Calu3 (cell line): ENCODE data around the gene CDS1. TPM values are rescaled to one million over a fixed set of nuclear protein-coding genes. Genes with fewer than 3 reads are reported as not detected.

ENCODE experiments used
- BruUV-seq: library from RNA; stranded (reverse); fragments of 400-500 nt; replicated peaks from 2 replicates; lab custom pipeline; 2021; lab: Mats Ljungman, UMichigan
- CTCF ChIA-PET: fragments of 300-600 bp; sonication (Branson Sonifier 250); formaldehyde crosslinking; loops from one replicate; lab custom pipeline; 2022; ENCODE audit warnings: antibody characterized with exemption; lab: Charles Lee
- DNase-seq: peaks from one replicate; pipeline ENCODE4 v3.0.0; 2022
- H3K27ac Mint-ChIP-seq: one replicate; pipeline ENCODE4 v1.8.0; 2022; ENCODE audit warnings: mixed read lengths; ENCODE audit not compliant: unreplicated experiment
- H3K27me3 Mint-ChIP-seq: one replicate; pipeline ENCODE4 v1.8.0; 2022; ENCODE audit warnings: mixed read lengths; ENCODE audit not compliant: unreplicated experiment
- H3K36me3 Mint-ChIP-seq: one replicate; pipeline ENCODE4 v1.8.0; 2022; ENCODE audit warnings: mild to moderate bottlenecking, moderate library complexity, mixed read lengths; ENCODE audit not compliant: insufficient read depth, unreplicated experiment
- H3K4me1 Mint-ChIP-seq: one replicate; pipeline ENCODE4 v1.8.0; 2022; ENCODE audit warnings: mild to moderate bottlenecking, low read depth, mixed read lengths; ENCODE audit not compliant: unreplicated experiment
- H3K4me3 Mint-ChIP-seq: one replicate; pipeline ENCODE4 v1.8.0; 2022; ENCODE audit warnings: mild to moderate bottlenecking, low read depth, moderate library complexity, mixed read lengths; ENCODE audit not compliant: unreplicated experiment
- H3K9me3 Mint-ChIP-seq: one replicate; pipeline ENCODE4 v1.8.0; 2022; ENCODE audit warnings: low read depth, mixed read lengths; ENCODE audit not compliant: unreplicated experiment
- CTCF ChIP-seq: fragments of 200-600 bp; IDR thresholded peaks from one replicate; pipeline ENCODE4 v1.8.0; 2022; ENCODE audit warnings: antibody characterized with exemption; ENCODE audit not compliant: unreplicated experiment
- intact Hi-C: fragments of 100-400 bp; cut with micrococcal nuclease; formaldehyde crosslinking; loops from one replicate; pipeline ENCODE4 v1.10.0; 2022; ENCODE audit not compliant: unreplicated experiment
- total RNA-seq: library from RNA; stranded (reverse); gene quantifications from 2 replicates; pipeline ENCODE4 v1.2.3, GENCODE V29; 2022

The CDS1 gene
- total RNA-seq, 1 experiment from 2014 or later: 22.4 TPM

- DNase-seq: no peak
- Mint-ChIP-seq H3K4me3 (no peak overlapping the region), H3K4me1 (peaks cover 10% of the 10 kb centered on the region), H3K27ac (no peak overlapping the region), H3K36me3 (peaks cover 25% of the 10 kb centered on the region), H3K27me3 (no peaks in the 10 kb centered on the region), H3K9me3 (no peaks in the 10 kb centered on the region)
- CTCF ChIA-PET: interaction anchor here (0.9 to 1.2 kb wide), 2 partner anchors 16 to 112 kb away, joined by 3 to 4 read pairs; no protein-coding TSS in a partner anchor
- no TSS peak for BruUV-seq
- intact Hi-C loops: loop anchor here (2.0 to 10.0 kb wide), 2 partner anchors 115 to 391 kb away; no protein-coding TSS in a partner anchor
- TF ChIP-seq CTCF: no peak
These were observed 3.5 kb upstream of the CDS1 start for GRCh38 chr4:84579403-84579776.

GRCh38 chr4:84582302-84582987 is 482 bp upstream of the CDS1 start:
- DNase-seq: peak; percentile 96
- BruUV-seq: no TSS peak
- H3K36me3 Mint-ChIP-seq: peaks cover 37% of the 10 kb centered on the region
- H3K4me1 Mint-ChIP-seq: peaks cover 33% of the 10 kb centered on the region
- peak overlapping the region; percentile 86 for H3K4me3 Mint-ChIP-seq
- H3K27ac Mint-ChIP-seq: peak overlapping the region; percentile 71
- intact Hi-C loops: loop anchor here (10.0 kb wide), 1 partner anchor 52 kb away; no protein-coding TSS in a partner anchor
- CTCF ChIA-PET: interaction anchor here (1.3 kb wide), 1 partner anchor 14 kb away, joined by 5 read pairs; no protein-coding TSS in a partner anchor
- H3K27me3 Mint-ChIP-seq: no peaks in the 10 kb centered on the region
- H3K9me3 Mint-ChIP-seq: no peaks in the 10 kb centered on the region
- TF ChIP-seq CTCF: no peak

GRCh38 chr4:84583876-84584380 is 1.0 kb downstream of the CDS1 start:
- DNase-seq: no peak
- no peak for TF ChIP-seq CTCF
- Mint-ChIP-seq H3K9me3 (no peaks in the 10 kb centered on the region), H3K27ac (peak overlapping the region; percentile 70), H3K4me1 (peaks cover 36% of the 10 kb centered on the region), H3K4me3 (peak overlapping the region; percentile 86), H3K36me3 (peaks cover 42% of the 10 kb centered on the region), H3K27me3 (no peaks in the 10 kb centered on the region)
- CTCF ChIA-PET: interaction anchor here (2.0 kb wide), 1 partner anchor 10 kb away, joined by 12 read pairs; no protein-coding TSS in a partner anchor
- intact Hi-C loops: loop anchor here (10.0 kb wide), 1 partner anchor 51 kb away; no protein-coding TSS in a partner anchor
- TSS peak; percentile 67 for BruUV-seq

DNA sequence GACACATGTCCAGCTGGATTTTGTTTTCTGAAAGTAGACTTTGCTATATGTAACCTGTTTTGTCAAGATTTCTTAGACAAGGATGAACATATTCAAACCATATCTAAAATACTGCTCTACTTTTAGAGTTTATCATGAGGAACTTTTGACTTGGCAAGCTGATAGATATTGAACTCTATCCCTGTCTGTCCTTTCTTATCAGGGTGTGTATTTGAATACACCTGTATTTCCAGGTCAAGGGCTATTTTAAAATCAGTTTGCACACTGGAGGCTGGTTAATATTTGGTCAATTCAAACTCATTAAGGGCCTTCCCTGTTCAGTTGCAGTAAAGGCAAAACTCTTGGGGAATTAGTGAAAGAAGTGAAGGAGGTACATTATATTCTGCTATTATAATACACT is 2.3 kb downstream of the CDS1 start:
- DNase-seq: no peak
- Mint-ChIP-seq H3K9me3 (no peaks in the 10 kb centered on the region), H3K4me1 (peaks cover 36% of the 10 kb centered on the region), H3K27ac (peak overlapping the region; percentile 34), H3K4me3 (peak overlapping the region; percentile 86), H3K27me3 (no peaks in the 10 kb centered on the region), H3K36me3 (peaks cover 42% of the 10 kb centered on the region)
- TF ChIP-seq CTCF: no peak
- CTCF ChIA-PET: interaction anchor here (2.0 kb wide), 1 partner anchor 8 kb away, joined by 12 read pairs; no protein-coding TSS in a partner anchor
- intact Hi-C loops: loop anchor here (10.0 kb wide), 1 partner anchor 50 kb away; no protein-coding TSS in a partner anchor
- BruUV-seq: no TSS peak
